ENCODE results near the gene MRPS30. TPM values are rescaled to one million over a fixed set of nuclear protein-coding genes. Genes with fewer than 3 reads are reported as not detected.

The MRPS30 gene
- total and polyA plus RNA-seq, 2 experiments from 2014 or later = 86.1 to 156 TPM

GRCh38 chr5:44839018-44839681 lies 30.4 kb downstream of the MRPS30 start (continued):
- TF ChIP-seq, protein P1, sequence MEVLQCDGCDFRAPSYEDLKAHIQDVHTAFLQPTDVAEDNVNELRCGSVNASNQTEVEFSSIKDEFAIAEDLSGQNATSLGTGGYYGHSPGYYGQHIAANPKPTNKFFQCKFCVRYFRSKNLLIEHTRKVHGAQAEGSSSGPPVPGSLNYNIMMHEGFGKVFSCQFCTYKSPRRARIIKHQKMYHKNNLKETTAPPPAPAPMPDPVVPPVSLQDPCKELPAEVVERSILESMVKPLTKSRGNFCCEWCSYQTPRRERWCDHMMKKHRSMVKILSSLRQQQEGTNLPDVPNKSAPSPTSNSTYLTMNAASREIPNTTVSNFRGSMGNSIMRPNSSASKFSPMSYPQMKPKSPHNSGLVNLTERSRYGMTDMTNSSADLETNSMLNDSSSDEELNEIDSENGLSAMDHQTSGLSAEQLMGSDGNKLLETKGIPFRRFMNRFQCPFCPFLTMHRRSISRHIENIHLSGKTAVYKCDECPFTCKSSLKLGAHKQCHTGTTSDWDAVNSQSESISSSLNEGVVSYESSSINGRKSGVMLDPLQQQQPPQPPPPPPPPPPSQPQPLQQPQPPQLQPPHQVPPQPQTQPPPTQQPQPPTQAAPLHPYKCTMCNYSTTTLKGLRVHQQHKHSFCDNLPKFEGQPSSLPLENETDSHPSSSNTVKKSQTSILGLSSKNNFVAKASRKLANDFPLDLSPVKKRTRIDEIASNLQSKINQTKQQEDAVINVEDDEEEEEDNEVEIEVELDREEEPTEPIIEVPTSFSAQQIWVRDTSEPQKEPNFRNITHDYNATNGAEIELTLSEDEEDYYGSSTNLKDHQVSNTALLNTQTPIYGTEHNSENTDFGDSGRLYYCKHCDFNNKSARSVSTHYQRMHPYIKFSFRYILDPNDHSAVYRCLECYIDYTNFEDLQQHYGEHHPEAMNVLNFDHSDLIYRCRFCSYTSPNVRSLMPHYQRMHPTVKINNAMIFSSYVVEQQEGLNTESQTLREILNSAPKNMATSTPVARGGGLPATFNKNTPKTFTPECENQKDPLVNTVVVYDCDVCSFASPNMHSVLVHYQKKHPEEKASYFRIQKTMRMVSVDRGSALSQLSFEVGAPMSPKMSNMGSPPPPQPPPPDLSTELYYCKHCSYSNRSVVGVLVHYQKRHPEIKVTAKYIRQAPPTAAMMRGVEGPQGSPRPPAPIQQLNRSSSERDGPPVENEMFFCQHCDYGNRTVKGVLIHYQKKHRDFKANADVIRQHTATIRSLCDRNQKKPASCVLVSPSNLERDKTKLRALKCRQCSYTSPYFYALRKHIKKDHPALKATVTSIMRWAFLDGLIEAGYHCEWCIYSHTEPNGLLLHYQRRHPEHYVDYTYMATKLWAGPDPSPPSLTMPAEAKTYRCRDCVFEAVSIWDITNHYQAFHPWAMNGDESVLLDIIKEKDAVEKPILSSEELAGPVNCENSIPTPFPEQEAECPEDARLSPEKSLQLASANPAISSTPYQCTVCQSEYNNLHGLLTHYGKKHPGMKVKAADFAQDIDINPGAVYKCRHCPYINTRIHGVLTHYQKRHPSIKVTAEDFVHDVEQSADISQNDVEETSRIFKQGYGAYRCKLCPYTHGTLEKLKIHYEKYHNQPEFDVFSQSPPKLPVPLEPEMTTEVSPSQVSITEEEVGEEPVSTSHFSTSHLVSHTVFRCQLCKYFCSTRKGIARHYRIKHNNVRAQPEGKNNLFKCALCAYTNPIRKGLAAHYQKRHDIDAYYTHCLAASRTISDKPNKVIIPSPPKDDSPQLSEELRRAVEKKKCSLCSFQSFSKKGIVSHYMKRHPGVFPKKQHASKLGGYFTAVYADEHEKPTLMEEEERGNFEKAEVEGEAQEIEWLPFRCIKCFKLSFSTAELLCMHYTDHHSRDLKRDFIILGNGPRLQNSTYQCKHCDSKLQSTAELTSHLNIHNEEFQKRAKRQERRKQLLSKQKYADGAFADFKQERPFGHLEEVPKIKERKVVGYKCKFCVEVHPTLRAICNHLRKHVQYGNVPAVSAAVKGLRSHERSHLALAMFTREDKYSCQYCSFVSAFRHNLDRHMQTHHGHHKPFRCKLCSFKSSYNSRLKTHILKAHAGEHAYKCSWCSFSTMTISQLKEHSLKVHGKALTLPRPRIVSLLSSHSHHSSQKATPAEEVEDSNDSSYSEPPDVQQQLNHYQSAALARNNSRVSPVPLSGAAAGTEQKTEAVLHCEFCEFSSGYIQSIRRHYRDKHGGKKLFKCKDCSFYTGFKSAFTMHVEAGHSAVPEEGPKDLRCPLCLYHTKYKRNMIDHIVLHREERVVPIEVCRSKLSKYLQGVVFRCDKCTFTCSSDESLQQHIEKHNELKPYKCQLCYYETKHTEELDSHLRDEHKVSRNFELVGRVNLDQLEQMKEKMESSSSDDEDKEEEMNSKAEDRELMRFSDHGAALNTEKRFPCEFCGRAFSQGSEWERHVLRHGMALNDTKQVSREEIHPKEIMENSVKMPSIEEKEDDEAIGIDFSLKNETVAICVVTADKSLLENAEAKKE (CRISPR knock-in tag; IDR thresholded peaks at IDR 0.05) = no peak

DNA sequence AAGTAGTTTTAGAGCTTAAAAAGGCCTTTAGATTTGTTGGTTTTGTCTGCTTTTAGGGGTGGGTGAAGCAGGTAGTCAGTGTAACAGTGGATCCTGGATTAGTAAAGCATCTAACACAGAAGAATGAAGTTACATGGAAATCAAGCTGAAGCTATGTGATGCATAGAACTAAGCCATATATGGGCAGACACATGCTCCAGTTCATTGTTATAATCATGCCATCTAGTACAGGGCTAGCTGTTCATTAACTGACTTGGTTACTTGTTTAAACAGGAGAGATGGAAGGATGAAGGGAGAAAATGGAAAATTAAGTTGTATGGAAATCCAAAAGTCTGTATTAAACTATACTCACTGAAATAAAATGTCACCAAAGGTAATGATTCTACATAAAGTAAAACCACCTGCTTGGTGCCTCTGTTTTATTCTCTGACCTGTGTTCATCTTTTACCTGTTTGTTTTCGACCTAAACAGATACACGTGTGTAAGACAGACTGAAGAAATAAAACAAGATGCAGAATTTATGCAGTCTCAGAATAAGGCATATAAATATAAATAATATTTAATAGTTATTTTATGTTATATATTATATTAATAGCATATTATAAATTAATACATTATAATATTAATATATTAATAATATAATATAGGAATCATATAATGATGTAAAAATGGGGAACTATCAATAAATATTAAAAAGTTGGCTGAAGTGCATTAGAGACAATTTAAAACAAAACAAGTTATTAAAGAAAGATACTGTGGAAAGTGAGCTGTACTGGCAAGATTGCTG lies 33.9 kb downstream of the MRPS30 start:
- Mint-ChIP-seq H3K4me3 (no peak overlapping the region), H3K4me1 (no peaks in the 10 kb centered on the region), H3K9me3 (peaks cover 25% of the 10 kb centered on the region), H3K36me3 (ENCODE audit: low read depth) (peaks cover 26% of the 10 kb centered on the region), H3K27me3 (ENCODE audit: insufficient read depth, low read depth, poor library complexity) (no peaks in the 10 kb centered on the region), H3K27ac (no peak overlapping the region)
- Histone ChIP-seq H3K27ac (ENCODE audit: low read depth) (no peak overlapping the region), H3K4me3 (no peak overlapping the region), H2AFZ (no peak overlapping the region), H3F3A (replicated peaks; ENCODE audit: low read depth) (no peaks in the 10 kb centered on the region), H3K27me3 (ENCODE audit: insufficient read depth) (no peaks in the 10 kb centered on the region), H3K4me2 (no peak overlapping the region), H4K20me1 (replicated peaks; ENCODE audit: insufficient read depth) (no peaks in the 10 kb centered on the region), H3K4me1 (ENCODE audit: insufficient read depth) (no peaks in the 10 kb centered on the region), H3K36me3 (ENCODE audit: insufficient read depth) (peaks cover 15% of the 10 kb centered on the region; the same call in 1 of the 2 replicates), H3K79me2 (replicated peaks; ENCODE audit: insufficient read depth) (no peaks in the 10 kb centered on the region), H3K9me2 (ENCODE audit: insufficient read depth) (no peaks in the 10 kb centered on the region; the same call in none of the 2 replicates)
- DNase-seq (ENCODE audit: low spot score) (no peak), ATAC-seq (no peak)
- TF ChIP-seq NANOG (IDR thresholded peaks at IDR 0.05; ENCODE audit: borderline replicate concordance) (no peak), EZH2phosphoT487 (IDR thresholded peaks at IDR 0.05; ENCODE audit: unreplicated experiment) (no peak), REST (IDR thresholded peaks at IDR 0.05; ENCODE audit: unreplicated experiment) (no peak)
